Fibroblast of the aortic adventitia (primary cell): ENCODE measurements around the gene TXNRD2. TPM values are rescaled to one million over a fixed set of nuclear protein-coding genes. Genes with fewer than 3 reads are reported as not detected.
"Not testable (repeated sequence)": the region's sequence is repeated elsewhere in the genome, so short reads cannot be mapped to it uniquely, and the experiment has no call there.

Experiments used
- DNase-seq: peaks from one replicate; pipeline ENCODE4 v3.0.0-alpha.2; 2010; ENCODE audit warnings: low read depth
- H3K4me3 ChIP-seq: 2 replicates; pipeline ENCODE4 v1.5.1; 2011; ENCODE audit warnings: low read depth, mild to moderate bottlenecking, control low read depth, low read length, moderate library complexity
- CTCF ChIP-seq: IDR thresholded peaks from 2 replicates; pipeline ENCODE4 v1.5.1; 2011; ENCODE audit warnings: mild to moderate bottlenecking, low read length, control low read depth, inconsistent platforms; ENCODE audit not compliant: insufficient read depth
- total RNA-seq: library from RNA; depleted of rRNA; stranded (reverse); fragments of >200 nt; gene quantifications from 2 replicates; pipeline ENCODE4 v1.2.3, GENCODE V29; 2012; ENCODE audit warnings: low replicate concordance

The TXNRD2 gene
- total RNA-seq, 1 donor, result 16.4 TPM

GRCh38 chr22:19884161-19884953 lies 57.3 kb downstream of the TXNRD2 start:
- no peak overlapping the region for H3K4me3 ChIP-seq
- TF ChIP-seq CTCF, result no peak
- DNase-seq, result no peak

GRCh38 chr22:19883446-19883845 lies 58.2 kb downstream of the TXNRD2 start:
- not testable (repeated sequence) for DNase-seq

GRCh38 chr22:19882446-19883381 lies 58.9 kb downstream of the TXNRD2 start:
- no peak overlapping the region for H3K4me3 ChIP-seq
- DNase-seq, result no peak
- TF ChIP-seq CTCF, result no peak

More at GRCh38 chr22:19883446-19883845, 58.2 kb downstream of the TXNRD2 start:
- H3K4me3 ChIP-seq, result not testable (repeated sequence)

GRCh38 chr22:19880786-19881569 lies 60.6 kb downstream of the TXNRD2 start:
- no peak overlapping the region for H3K4me3 ChIP-seq
- no peak for TF ChIP-seq CTCF
- DNase-seq, result peak; percentile 96

- H3K4me3 ChIP-seq, result no peak overlapping the region
- DNase-seq, result no peak
- no peak for TF ChIP-seq CTCF
These were observed 61.4 kb downstream of the TXNRD2 start for GRCh38 chr22:19879992-19880785.

- no peak for TF ChIP-seq CTCF
- no peak for DNase-seq
- H3K4me3 ChIP-seq, result no peak overlapping the region
These were observed 62.0 kb downstream of the TXNRD2 start for GRCh38 chr22:19879643-19879991.
